H1 (cell line): ENCODE data around the gene AMBN. TPM values are rescaled to one million over a fixed set of nuclear protein-coding genes. Genes with fewer than 3 reads are reported as not detected.

ENCODE experiments used
- BRCA1 ChIP-seq: IDR thresholded peaks from 2 replicates; pipeline ENCODE4 v1.6.1; 2012; ENCODE audit warnings: low read depth, low read length, improper control_type of control experiment
- CEBPB ChIP-seq: IDR thresholded peaks from 2 replicates; pipeline ENCODE4 v1.6.1; 2012; ENCODE audit warnings: low read depth, low read length
- CHD1 ChIP-seq: IDR thresholded peaks from 2 replicates; pipeline ENCODE4 v1.6.1; 2012; ENCODE audit warnings: low read depth, low read length, improper control_type of control experiment
- HDAC6 ChIP-seq: IDR thresholded peaks from one replicate; pipeline ENCODE4 v1.7.1; 2012; ENCODE audit warnings: low read depth, mild to moderate bottlenecking, inconsistent platforms, low read length, moderate library complexity
- RFX5 ChIP-seq: IDR thresholded peaks from 2 replicates; pipeline ENCODE4 v1.6.1; 2011; ENCODE audit warnings: low read depth, low read length, improper control_type of control experiment, borderline replicate concordance
- TAF7 ChIP-seq: optimal IDR thresholded peaks from 2 replicates; pipeline ENCODE3; 2011; ENCODE audit warnings: low read depth, mild to moderate bottlenecking, inconsistent platforms, low read length, moderate library complexity, borderline replicate concordance
- TEAD4 ChIP-seq: IDR thresholded peaks from 2 replicates; pipeline ENCODE4 v1.6.1; 2012; ENCODE audit warnings: low read depth, low read length, inconsistent platforms, mixed read lengths
- ZNF274 ChIP-seq: IDR thresholded peaks from 2 replicates; pipeline ENCODE4 v1.7.0; 2012; ENCODE audit warnings: low read length, borderline replicate concordance; ENCODE audit errors: extremely low read depth
- polyA plus RNA-seq, 7 experiments: library from polyadenylated mRNA; depleted of rRNA in 3 of 7; stranded (reverse) in 5 of 7; unstranded in 2 of 7; fragments of >200 nt in 5 of 7; fragments of 200-250 nt in 2 of 7; gene quantifications; 1 replicate in 5 of 7; 2 replicates in 1 of 7; 4 replicates in 1 of 7; pipeline versions ENCODE4 v1.2.1 to v1.2.3, GENCODE V29; 2011 to 2013; ENCODE audit warnings: missing spikeins in 2 of 7, mixed read lengths in 2 of 7
- total RNA-seq: library from RNA; stranded (reverse); fragmentation: NEBNext Ultra II Directional; extraction: Animal tissue kit (Norgen Biotek cat#: 25700); gene quantifications from 2 replicates; pipeline ENCODE4 v1.2.1, GENCODE V29; 2021

AMBN gene
- total and polyA plus RNA-seq, 2 of the 8 experiments (the other 6 are each of a cell fraction or from before 2014, with no cell fraction given), result not detected

DNA sequence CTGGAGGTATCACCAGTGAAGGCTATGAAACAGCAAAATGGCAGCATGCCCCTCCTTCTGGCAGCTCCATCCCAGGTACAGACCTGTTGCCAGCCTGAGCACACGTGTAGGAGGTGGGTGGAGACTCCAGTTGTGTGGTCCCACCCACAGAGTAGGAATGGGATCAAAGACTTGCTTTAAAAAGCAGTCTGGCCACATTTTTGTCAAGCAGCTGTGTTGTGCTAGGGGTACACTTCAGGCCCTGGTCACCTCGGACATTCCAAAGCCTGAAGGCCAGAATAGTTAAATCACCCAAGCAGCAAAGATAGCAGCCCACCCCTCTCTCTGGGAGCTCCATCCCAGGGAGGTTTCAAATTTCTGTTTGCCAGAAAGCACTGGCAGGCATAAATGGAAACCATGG, 20.3 kb upstream of the AMBN start (continued):
- TF ChIP-seq RFX5 (no peak), ZNF274 (no peak), HDAC6 (no peak), BRCA1 (no peak), TEAD4 (no peak), CEBPB (no peak), TAF7 (no peak), CHD1 (no peak)
